SK-MEL-5 (cell line): Measurements from ENCODE around the gene GID8. TPM values are rescaled to one million over a fixed set of nuclear protein-coding genes. Genes with fewer than 3 reads are reported as not detected.

Source experiments
- total RNA-seq: library from RNA; depleted of rRNA; stranded (reverse); fragments of >200 nt; shearing (Covaris generic); gene quantifications from 2 replicates; pipeline ENCODE4 v1.2.3, GENCODE V29; 2014; rRNA removed

The GID8 gene
- total RNA-seq, 1 experiment from 2014 or later: 21.4 TPM

Other genes starting within 250 kb of the GID8 start
- gene NTSR1, start 229.3 kb upstream of the GID8 start, total RNA-seq: not detected in 2 replicates
- 28.3 and 31.7 TPM in 2 replicates for gene MRGBP, start 141.7 kb upstream of the GID8 start, total RNA-seq
- 58.3 and 65.2 TPM in 2 replicates for gene OGFR, start 133.3 kb upstream of the GID8 start, total RNA-seq
- 8.6 and 11.0 TPM in 2 replicates for gene COL9A3, start 121.1 kb upstream of the GID8 start, total RNA-seq
- gene TCFL5, start 76.3 kb upstream of the GID8 start, total RNA-seq: 54.7 and 55.2 TPM in 2 replicates
- gene DIDO1, start 11.6 kb upstream of the GID8 start, total RNA-seq: 26.4 and 29.9 TPM in 2 replicates
- not detected in 2 replicates for gene SLC17A9, start 14.6 kb downstream of the GID8 start, total RNA-seq
- not detected in 2 replicates for gene BHLHE23, start 68.8 kb downstream of the GID8 start, total RNA-seq